Activated naive CD4-positive, alpha-beta T cell treated with anti-CD3 and anti-CD28 coated beads, Interleukin-2, amount 50 U/mL, for 72 hours (primary cell): ENCODE results near the gene RCL1. TPM values are rescaled to one million over a fixed set of nuclear protein-coding genes. Genes with fewer than 3 reads are reported as not detected.

Experiments
- ATAC-seq, 2 donors: fragments of 150-1000 bp; cut with Tn5 transposase; 2 replicates each; pipeline ENCODE4 v1.10.0; 2021; ENCODE audit warnings: mild to moderate bottlenecking in 2 of 2, moderate library complexity in 2 of 2
- DNase-seq, 2 donors: peaks; one replicate each; pipeline ENCODE4 v3.0.0; 2021 to 2022; ENCODE audit warnings: low spot score in 2 of 2
- H3K27ac Mint-ChIP-seq, 2 donors: one replicate each; pipeline ENCODE4 v1.8.0; 2022; ENCODE audit warnings: mild to moderate bottlenecking in 2 of 2, mixed read lengths in 2 of 2
- H3K36me3 Mint-ChIP-seq, 2 donors: one replicate each; pipeline ENCODE4 v1.8.0; 2022; ENCODE audit warnings: mixed read lengths in 2 of 2
- H3K9me3 Mint-ChIP-seq, 2 donors: one replicate each; pipeline ENCODE4 v1.8.0; 2022; ENCODE audit warnings: mixed read lengths in 2 of 2
- total RNA-seq, 2 donors: library from RNA; stranded (reverse); gene quantifications; one replicate each; pipeline ENCODE4 v1.2.3, GENCODE V29; 2022

Gene RCL1
- total RNA-seq, 2 donors from 2014 or later = 18.2 to 32.0 TPM

DNA sequence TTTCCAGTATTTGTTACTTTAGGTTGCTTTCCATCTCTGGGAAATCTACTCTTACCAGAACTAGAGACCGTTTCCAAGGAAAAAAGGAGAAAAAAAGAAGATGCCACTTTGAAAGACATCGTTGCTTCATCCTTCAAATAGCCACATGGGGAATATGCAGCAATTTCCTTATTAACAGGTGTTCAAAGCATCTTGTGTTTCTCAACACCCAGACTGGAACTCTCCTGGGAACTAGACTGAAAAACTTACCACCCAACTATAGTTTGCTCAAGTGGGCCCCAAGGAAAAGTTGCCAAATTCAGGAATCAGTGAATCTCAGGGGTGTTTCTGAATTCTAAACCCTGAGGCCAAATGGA lies 112.4 kb downstream of the RCL1 start:
- DNase-seq (no peak), ATAC-seq (no peak)
- Mint-ChIP-seq H3K36me3 (peaks cover 14% of the 10 kb centered on the region in 2 donors), H3K9me3 (peaks cover 8 to 10% of the 10 kb centered on the region in 2 donors), H3K27ac (no peak overlapping the region)

Other genes starting within 250 kb of the RCL1 start
- gene PLPP6, start 130.7 kb upstream of the RCL1 start, total RNA-seq = 1 to 10 TPM; 2.0 to 3.6 TPM
- gene SPATA6L, start 126.5 kb upstream of the RCL1 start, total RNA-seq = 1 to 10 TPM in 1 of 2 donors, under 1 TPM in 1; 0.99 to 2.1 TPM
- gene CDC37L1, start 113.4 kb upstream of the RCL1 start, total RNA-seq = 10 to 100 TPM in 1 of 2 donors, 1 to 10 TPM in 1; 9.1 to 18.3 TPM
- 10 to 100 TPM; 37.5 to 44.9 TPM for gene AK3, start 51.7 kb upstream of the RCL1 start, total RNA-seq
- 10 to 100 TPM; 16.4 to 30.4 TPM for gene JAK2, start 192.3 kb downstream of the RCL1 start, total RNA-seq